Neural progenitor cell (in vitro differentiated cells): Measurements from ENCODE around the gene LTA. TPM values are rescaled to one million over a fixed set of nuclear protein-coding genes. Genes with fewer than 3 reads are reported as not detected.

Source experiments
- DNase-seq: peaks from one replicate; pipeline ENCODE4 v3.0.0-alpha.2; 2016; ENCODE audit warnings: low spot score
- H2AFZ ChIP-seq: fragments of 200-600 bp; sonication (generic); replicated peaks from 2 replicates; pipeline ENCODE4 v1.6.1; 2016; ENCODE audit warnings: antibody characterized with exemption
- H3F3A ChIP-seq: fragments of 200-600 bp; sonication (generic); 2 replicates; pipeline ENCODE4 v1.6.1; 2016; ENCODE audit warnings: antibody characterized with exemption, low read depth
- H3K27ac ChIP-seq: fragments of 200-600 bp; sonication (generic); 2 replicates; pipeline ENCODE4 v1.5.1; 2016; ENCODE audit warnings: mild to moderate bottlenecking
- H3K27me3 ChIP-seq: fragments of 200-600 bp; sonication (generic); 2 replicates; pipeline ENCODE4 v1.6.1; 2016; ENCODE audit warnings: mild to moderate bottlenecking, moderate library complexity
- H3K36me3 ChIP-seq: fragments of 200-600 bp; sonication (generic); 2 replicates; pipeline ENCODE4 v1.5.1; 2016
- H3K4me1 ChIP-seq: fragments of 200-600 bp; sonication (generic); 2 replicates; pipeline ENCODE4 v1.6.1; 2016; ENCODE audit warnings: mixed run types
- H3K4me2 ChIP-seq: fragments of 200-600 bp; sonication (generic); 2 replicates; pipeline ENCODE4 v1.6.1; 2016
- H3K4me3 ChIP-seq: fragments of 200-600 bp; sonication (generic); 2 replicates; pipeline ENCODE4 v1.5.1; 2016
- H3K79me2 ChIP-seq: fragments of 200-600 bp; sonication (generic); 2 replicates; pipeline ENCODE4 v1.6.1; 2016; ENCODE audit warnings: low read depth
- H3K9ac ChIP-seq: fragments of 200-600 bp; sonication (generic); 2 replicates; pipeline ENCODE4 v1.6.1; 2016
- H3K9me3 ChIP-seq: fragments of 200-600 bp; sonication (generic); 2 replicates; pipeline ENCODE4 v1.5.1; 2016; ENCODE audit warnings: low read depth
- H4K20me1 ChIP-seq: fragments of 200-600 bp; sonication (generic); 2 replicates; pipeline ENCODE4 v1.6.1; 2016; ENCODE audit warnings: low read depth
- H3K27ac Mint-ChIP-seq: 3 replicates; pipeline ENCODE4 v1.8.0; 2021; ENCODE audit warnings: mixed read lengths
- H3K27me3 Mint-ChIP-seq: 2 replicates; pipeline ENCODE4 v1.8.0; 2022; ENCODE audit warnings: low read depth, mild to moderate bottlenecking, inconsistent platforms, moderate library complexity, mixed read lengths; ENCODE audit not compliant: insufficient read depth
- H3K36me3 Mint-ChIP-seq: 3 replicates; pipeline ENCODE4 v1.8.0; 2021; ENCODE audit warnings: mixed read lengths
- H3K4me1 Mint-ChIP-seq: 3 replicates; pipeline ENCODE4 v1.8.0; 2021; ENCODE audit warnings: mixed read lengths
- H3K4me3 Mint-ChIP-seq: 3 replicates; pipeline ENCODE4 v1.8.0; 2021; ENCODE audit warnings: mild to moderate bottlenecking, moderate library complexity, mixed read lengths
- H3K9me3 Mint-ChIP-seq: 3 replicates; pipeline ENCODE4 v1.8.0; 2020; ENCODE audit warnings: mixed read lengths
- CTCF ChIP-seq: fragments of 200-600 bp; sonication (generic); IDR thresholded peaks from 2 replicates; pipeline ENCODE4 v1.5.1; 2017; ENCODE audit warnings: antibody characterized with exemption, mild to moderate bottlenecking
- EZH2 ChIP-seq: fragments of 200-600 bp; sonication (generic); IDR thresholded peaks from 2 replicates; pipeline ENCODE4 v1.6.1; 2017; ENCODE audit warnings: antibody characterized with exemption, mild to moderate bottlenecking, moderate library complexity
- EZH2phosphoT487 ChIP-seq: fragments of 200-600 bp; sonication (generic); IDR thresholded peaks from 2 replicates; pipeline ENCODE4 v1.6.1; 2017; ENCODE audit warnings: antibody characterized with exemption
- total RNA-seq: library from RNA; depleted of rRNA; stranded (reverse); fragments of >200 nt; gene quantifications from 2 replicates; pipeline ENCODE4 v1.2.3, GENCODE V29; 2015; ENCODE audit warnings: low replicate concordance

Gene LTA
- total RNA-seq, 1 donor from 2014 or later, result not detected

GRCh38 chr6:31609519-31610406 lies 37.7 kb downstream of the LTA start:
- Histone ChIP-seq H3K4me1 (no peaks in the 10 kb centered on the region), H3K9ac (no peak overlapping the region), H3K27me3 (no peaks in the 10 kb centered on the region), H3K27ac (no peak overlapping the region), H3K79me2 (no peaks in the 10 kb centered on the region), H3K4me2 (no peak overlapping the region), H3K36me3 (no peaks in the 10 kb centered on the region), H3K4me3 (no peak overlapping the region), H2AFZ (no peak overlapping the region), H3K9me3 (no peaks in the 10 kb centered on the region), H4K20me1 (no peaks in the 10 kb centered on the region), H3F3A (no peaks in the 10 kb centered on the region)
- H3K9me3 Mint-ChIP-seq, result no peaks in the 10 kb centered on the region
- no peak overlapping the region for H3K27ac Mint-ChIP-seq
- H3K36me3 Mint-ChIP-seq, result no peaks in the 10 kb centered on the region
- no peak for TF ChIP-seq EZH2
- no peak for TF ChIP-seq CTCF
- no peak for TF ChIP-seq EZH2phosphoT487
- no peaks in the 10 kb centered on the region for H3K27me3 Mint-ChIP-seq
- H3K4me1 Mint-ChIP-seq, result peaks cover 2% of the 10 kb centered on the region
- no peak for DNase-seq
- H3K4me3 Mint-ChIP-seq, result no peak overlapping the region

GRCh38 chr6:31610968-31611367 lies 38.9 kb downstream of the LTA start:
- no peaks in the 10 kb centered on the region for H3K79me2 ChIP-seq
- no peaks in the 10 kb centered on the region for H3K36me3 ChIP-seq
- no peak overlapping the region for H3K4me3 Mint-ChIP-seq
- no peaks in the 10 kb centered on the region for H3K4me1 ChIP-seq
- peaks cover 9% of the 10 kb centered on the region for H3K4me1 Mint-ChIP-seq
- TF ChIP-seq CTCF (no peak), EZH2 (no peak), EZH2phosphoT487 (no peak)
- H3K9ac ChIP-seq, result no peak overlapping the region
- H3K9me3 ChIP-seq, result no peaks in the 10 kb centered on the region
- no peaks in the 10 kb centered on the region for H3K36me3 Mint-ChIP-seq
- H3K27ac ChIP-seq, result no peak overlapping the region
- H3K27me3 Mint-ChIP-seq, result peaks cover 2% of the 10 kb centered on the region
- H2AFZ ChIP-seq, result no peak overlapping the region
- no peaks in the 10 kb centered on the region for H3K27me3 ChIP-seq
- H3K4me3 ChIP-seq, result no peak overlapping the region
- H3F3A ChIP-seq, result no peaks in the 10 kb centered on the region
- no peak overlapping the region for H3K27ac Mint-ChIP-seq
- H4K20me1 ChIP-seq, result no peaks in the 10 kb centered on the region
- H3K9me3 Mint-ChIP-seq, result no peaks in the 10 kb centered on the region
- no peak for DNase-seq
- no peak overlapping the region for H3K4me2 ChIP-seq

- Mint-ChIP-seq H3K9me3 (no peaks in the 10 kb centered on the region), H3K27ac (no peak overlapping the region), H3K36me3 (no peaks in the 10 kb centered on the region), H3K4me1 (peaks cover 12% of the 10 kb centered on the region), H3K27me3 (peaks cover 4% of the 10 kb centered on the region), H3K4me3 (no peak overlapping the region)
- Histone ChIP-seq H3K9ac (no peak overlapping the region), H3K27ac (no peak overlapping the region), H3K9me3 (no peaks in the 10 kb centered on the region), H3F3A (peaks cover 7% of the 10 kb centered on the region), H3K4me1 (no peaks in the 10 kb centered on the region), H4K20me1 (no peaks in the 10 kb centered on the region), H3K27me3 (no peaks in the 10 kb centered on the region), H2AFZ (no peak overlapping the region), H3K79me2 (peaks cover 2% of the 10 kb centered on the region), H3K36me3 (no peaks in the 10 kb centered on the region), H3K4me2 (no peak overlapping the region), H3K4me3 (no peak overlapping the region)
- no peak for DNase-seq
- TF ChIP-seq EZH2 (no peak), CTCF (no peak), EZH2phosphoT487 (no peak)
Measured at GRCh38 chr6:31614075-31614619, 42.1 kb downstream of the LTA start.
